Measurements from ENCODE around the gene ZBTB20. TPM values are rescaled to one million over a fixed set of nuclear protein-coding genes. Genes with fewer than 3 reads are reported as not detected.
A peak's percentile ranks its signal among the peaks of the same experiment; 100 is the strongest.
"Not testable (repeated sequence)": the region's sequence is repeated elsewhere in the genome, so short reads cannot be mapped to it uniquely, and the experiment has no call there.

Gene ZBTB20
- total RNA-seq, 1 donor from 2014 or later, result 8.7 TPM

DNA sequence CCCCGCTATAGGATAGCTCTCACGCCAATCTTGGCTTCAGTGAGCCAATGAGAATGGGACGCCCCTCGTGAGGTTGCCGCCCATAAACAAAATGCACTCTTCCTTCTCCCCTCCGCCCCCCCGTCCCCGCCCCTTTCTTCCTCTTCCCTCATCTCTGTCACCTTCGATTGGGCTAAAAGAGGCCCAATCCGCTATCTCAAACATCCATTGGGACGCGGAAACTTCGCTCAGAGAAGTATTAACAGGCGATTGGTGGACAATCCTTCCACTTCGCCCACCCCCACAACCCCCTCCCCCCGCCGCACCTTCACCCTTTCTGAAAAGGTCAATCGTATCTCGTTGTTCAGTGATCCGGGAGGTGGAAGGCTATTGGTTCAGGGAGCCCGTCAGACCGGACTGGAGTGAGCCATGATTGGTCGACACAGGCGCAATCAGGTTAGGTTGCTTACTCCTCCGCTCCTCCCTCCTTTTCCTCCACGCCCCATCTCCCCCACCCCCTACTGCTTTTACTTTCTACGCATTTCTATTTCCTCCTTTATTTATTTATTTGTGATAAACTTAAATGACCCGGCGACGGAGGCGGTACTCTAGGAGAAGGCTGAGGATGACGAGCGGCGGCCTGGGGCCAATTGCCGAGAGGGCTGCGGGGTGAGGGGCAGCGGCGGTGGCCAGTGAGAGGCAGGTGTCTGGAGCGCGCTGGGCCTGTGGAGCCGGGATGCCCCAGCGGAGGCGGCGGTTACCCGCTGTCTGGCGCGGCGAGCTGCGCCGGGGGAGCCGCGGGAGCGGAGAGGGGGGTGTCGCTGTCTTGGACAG lies 447 bp upstream of the ZBTB20 start:
- peak; percentile 100 for DNase-seq (ENCODE audit: low read depth in 2 of 2)

DNA sequence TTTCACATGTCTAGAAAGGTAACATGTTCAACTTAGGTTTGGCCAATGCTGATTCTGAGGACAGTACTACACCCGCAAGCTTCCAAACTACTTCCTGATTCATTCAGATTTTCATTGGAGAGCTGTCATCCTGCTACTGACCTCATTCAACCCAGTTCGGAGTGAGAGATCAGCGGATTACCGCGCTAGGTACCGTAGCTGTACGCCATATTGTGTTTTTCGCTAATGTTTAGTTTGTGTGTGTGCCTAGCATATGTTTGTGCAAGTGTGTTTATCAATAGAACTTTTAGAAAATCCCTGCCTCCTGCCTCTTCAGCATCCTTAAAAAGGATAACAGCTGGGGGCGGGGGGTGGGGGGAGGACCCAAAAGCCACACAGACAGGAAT lies 1.1 kb downstream of the ZBTB20 start:
- DNase-seq (ENCODE audit: low read depth in 2 of 2), result peak; percentile 70 to 78

DNA sequence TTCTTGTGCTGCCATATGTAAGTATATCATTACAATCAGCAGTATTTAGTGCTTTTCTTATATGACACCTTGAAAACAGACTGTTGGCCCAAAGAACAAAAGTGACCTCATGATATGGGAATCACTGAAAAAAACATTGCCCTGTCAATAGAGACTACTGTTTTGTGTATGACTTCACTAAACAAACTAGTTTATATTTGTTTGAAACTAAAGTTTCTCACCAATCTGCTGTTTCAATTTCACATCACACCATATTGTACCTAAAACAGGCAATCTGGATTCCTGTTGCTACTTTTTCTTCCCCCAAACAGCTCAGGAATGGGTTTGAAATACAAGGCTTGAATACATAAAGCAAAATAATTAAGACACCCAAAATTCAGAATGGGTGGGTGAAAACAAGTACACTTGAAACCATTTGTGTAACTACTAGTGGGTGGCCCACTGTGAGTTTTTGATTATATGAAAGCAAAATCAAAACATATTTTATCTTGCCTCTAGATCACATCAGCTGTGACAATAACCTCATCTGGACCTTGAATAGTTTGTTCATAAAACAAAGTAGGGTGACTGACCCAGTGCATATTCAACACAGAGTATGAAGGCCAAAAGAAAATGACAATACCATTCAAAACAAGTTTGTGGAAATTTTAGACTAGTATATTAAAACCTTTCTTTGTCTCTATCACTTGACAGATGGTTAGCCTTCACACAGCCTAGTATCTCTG lies 5.9 kb downstream of the ZBTB20 start:
- DNase-seq (ENCODE audit: low read depth in 2 of 2), result no peak

DNA sequence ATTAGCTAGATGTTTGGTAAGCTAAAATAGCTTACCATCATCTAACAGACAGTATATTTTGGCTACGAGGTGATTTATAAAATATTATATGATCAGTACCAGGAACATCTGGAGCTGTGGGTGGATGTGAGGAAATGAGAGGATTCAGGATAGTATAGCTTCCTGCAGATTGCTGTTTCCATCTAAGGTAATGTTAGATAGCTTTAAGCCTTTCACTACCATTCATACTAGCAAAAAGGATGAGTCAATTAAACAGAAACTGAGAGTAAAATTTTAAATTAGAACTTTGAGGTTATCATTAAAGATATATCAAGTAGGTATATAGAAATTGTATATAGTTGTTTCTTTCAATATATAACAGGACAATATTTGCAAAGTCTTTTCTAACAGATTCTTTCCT lies 8.0 kb downstream of the ZBTB20 start:
- no peak for DNase-seq (ENCODE audit: low read depth in 2 of 2)

DNA sequence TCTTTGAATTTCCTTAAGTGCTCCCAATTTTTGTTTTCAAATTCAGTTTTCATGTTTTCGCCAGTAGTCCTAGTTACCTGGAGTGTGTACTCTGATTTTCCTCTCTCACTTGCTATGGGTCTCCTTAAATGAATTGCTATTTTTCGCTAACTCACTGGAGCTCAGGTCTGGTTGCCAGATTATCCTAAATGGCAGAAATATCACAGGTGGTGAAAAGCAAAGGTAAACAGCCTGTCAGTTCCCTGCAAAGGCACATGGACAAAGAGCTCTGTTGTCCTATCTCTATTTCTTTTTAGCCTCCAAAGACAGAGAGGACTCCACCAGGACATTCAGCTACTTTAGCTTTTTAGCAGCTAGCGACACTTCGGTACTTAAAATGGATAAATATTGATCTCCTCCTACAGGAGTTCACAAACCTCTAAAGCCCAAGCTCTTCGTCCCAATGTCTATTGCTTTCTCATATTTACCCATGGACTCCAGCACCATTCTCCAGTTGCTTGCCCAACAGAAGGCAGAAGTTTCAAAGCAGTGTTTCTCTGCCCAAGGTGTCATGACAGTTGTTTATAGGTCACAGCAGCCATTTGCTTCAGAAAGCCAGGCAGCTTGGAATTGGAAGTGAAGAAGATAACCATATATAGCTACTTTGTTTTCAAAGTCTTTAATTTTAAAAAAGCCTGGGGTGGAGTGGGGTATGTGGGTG lies 12.3 kb downstream of the ZBTB20 start:
- no peak for DNase-seq (ENCODE audit: low read depth in 2 of 2)

DNA sequence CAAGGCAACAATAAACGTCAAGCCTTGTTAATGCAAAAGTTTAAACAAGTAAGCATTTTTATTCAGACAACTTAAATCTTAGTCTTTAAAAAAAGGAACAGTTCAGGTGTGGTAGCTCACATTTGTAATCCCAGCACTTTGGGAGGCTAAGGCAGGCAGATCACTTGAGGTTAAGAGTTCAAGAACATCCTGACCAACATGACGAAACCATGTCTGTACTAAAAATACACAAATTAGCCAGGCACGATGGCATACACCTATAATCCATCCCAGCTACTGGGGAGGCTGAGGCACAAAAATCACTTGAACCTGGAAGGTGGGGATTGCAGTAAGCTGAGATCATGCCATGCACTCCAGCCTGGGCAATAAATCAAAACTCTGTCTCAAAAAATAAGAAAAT lies 19.9 kb downstream of the ZBTB20 start:
- DNase-seq (ENCODE audit: low read depth in 2 of 2), result no peak

DNA sequence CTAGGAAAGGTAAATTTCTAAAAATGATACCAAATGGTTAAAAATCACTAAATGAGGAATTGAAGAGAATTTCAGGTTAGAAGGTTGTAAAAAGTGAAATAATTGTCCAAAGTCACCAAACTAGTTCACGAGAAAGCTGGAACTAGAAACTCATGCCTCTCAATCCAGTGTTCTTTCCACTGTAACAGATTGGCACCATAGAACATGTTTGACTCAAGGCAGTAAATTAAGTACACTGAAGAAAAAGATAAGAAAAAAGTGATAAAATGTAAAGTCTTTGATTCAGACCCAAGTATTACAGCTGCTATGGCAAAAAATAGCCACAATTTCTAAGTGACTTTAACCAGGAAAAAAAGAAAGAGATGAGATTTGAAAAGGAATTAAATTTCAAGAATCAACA lies 26.5 kb downstream of the ZBTB20 start:
- DNase-seq (ENCODE audit: low read depth in 2 of 2), result no peak

DNA sequence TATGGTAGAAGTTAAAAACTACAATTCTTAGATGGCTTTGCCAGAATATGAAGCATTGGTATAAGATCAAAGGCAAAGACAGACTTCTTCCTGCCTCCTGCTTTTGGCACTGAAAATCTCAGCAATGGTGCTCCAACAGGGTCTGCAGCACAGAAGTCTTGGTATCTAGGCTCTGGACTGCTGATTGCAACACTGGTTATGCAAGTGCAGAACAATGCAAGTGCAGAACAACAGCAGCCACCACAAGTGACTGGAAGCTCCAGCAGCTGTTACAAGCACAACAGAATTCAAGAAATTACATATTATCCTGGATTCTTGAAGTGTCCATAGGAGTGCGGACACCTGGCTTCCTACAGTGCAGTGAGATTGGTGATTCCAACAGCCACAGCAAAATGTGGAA lies 33.7 kb downstream of the ZBTB20 start:
- no peak for DNase-seq (ENCODE audit: low read depth in 2 of 2)

DNA sequence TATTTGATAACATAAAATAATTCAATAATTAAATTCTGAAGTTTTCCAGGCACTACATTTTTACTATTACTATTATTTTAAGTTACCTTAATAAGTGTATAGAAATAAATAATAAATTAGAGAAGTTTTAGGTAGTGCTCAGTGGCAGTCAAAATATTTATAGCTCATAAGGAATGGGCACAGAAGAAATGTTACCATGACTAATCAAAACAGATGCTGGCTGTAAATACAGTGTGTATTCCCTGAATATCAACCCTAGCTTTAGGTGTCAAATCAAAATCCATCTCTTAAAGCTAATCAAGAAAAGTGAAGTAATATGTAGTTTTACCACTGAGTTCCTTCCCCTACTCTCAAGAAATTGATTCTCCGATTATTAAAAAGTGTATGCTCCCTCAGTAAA lies 35.5 kb downstream of the ZBTB20 start:
- no peak for DNase-seq (ENCODE audit: low read depth in 2 of 2)

DNA sequence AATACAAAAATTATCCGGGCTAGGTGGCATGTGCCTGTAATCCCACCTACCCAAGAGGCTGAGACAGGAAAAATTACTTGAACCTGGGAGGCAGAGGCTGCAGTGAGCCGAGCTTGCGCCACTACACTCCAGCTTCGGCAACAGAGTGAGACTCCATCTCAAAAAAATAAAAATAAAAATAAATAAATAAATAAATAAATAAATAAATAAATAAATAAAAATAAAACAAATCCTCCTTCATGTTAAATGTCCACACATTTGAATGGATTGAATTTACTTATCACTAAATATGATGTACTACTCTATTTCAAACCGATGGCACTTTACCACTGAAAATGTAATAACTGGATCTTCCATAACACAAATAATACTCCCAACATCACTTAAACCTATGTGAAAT lies 36.3 kb downstream of the ZBTB20 start:
- no peak for DNase-seq (ENCODE audit: low read depth in 2 of 2)

DNA sequence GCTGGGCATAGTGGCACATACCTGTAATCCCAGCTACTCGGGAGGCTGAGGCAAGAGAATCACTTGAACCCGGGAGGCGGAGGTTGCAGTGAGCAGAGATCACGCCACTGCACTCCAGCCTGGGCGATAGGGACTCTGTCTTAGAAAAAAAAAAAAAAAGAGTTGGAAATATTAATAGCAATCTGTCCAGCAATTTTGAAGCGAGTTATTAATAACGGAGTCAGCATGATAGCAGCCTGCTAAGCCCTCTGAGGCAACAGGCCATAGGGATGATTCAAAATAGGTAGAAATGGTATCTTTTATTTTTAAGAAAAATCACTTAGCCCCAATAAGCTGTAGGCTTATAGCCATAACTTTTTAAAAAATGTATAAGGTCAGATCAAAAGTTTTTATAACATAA lies 37.0 kb downstream of the ZBTB20 start:
- not testable (repeated sequence) for DNase-seq (ENCODE audit: low read depth in 2 of 2)

DNA sequence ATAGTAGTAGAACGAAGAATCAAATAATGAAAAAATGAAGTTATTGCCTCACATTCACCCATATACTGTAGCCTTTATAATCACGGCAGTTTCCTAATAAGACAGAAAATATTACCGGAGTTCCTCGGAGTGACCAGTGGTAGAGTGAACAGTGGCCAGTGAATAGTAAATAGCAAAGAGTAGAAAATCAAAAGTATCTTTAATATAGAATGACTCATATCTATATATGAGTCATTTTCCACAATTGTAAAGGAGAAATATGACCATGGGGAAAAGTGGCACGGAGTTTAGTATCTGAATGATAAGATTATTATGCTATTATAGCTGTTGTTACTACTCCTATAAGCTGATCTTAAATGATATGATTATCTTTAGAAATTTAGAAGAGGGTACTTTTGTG lies 38.5 kb downstream of the ZBTB20 start:
- peak in 1 of 2 donors; percentile 1 for DNase-seq (ENCODE audit: low read depth in 2 of 2)

DNA sequence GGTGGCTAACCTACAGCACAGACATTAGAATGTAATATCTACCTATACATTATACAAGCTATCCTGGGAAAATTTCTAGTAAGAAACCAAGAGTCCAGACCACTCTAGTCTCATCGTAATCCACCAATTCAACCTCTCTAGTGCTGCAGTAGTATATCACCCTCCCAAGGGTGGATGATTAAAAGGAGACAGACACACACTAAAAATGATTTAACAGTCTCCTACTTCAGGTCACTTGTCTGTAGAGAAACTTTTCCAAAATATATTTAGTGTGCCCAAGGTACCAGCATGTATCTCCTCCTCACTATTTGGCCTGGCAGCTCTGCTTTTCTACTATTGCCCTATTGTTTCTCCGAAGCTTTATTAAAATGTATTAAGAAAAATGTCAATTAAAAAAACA lies 45.0 kb downstream of the ZBTB20 start:
- no peak for DNase-seq (ENCODE audit: low read depth in 2 of 2)

DNA sequence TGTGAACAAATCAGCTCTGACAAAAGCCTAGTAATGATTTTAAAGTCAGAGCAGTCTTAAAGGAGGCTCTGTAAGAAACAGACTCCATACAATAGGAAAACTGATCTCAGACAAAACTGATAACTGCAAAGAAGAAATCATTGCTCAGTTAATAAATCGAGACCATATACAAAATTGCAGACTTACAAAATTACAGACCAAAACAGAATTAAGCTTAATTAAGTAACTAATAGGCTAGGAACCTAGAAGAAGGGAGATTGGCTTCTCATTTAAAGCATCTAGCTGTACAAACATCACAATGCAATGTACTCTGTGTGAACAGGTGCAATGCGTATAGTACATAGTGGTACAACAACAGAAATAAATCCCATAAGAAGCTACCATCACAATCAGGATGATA lies 46.3 kb downstream of the ZBTB20 start:
- DNase-seq (ENCODE audit: low read depth in 2 of 2), result no peak

DNA sequence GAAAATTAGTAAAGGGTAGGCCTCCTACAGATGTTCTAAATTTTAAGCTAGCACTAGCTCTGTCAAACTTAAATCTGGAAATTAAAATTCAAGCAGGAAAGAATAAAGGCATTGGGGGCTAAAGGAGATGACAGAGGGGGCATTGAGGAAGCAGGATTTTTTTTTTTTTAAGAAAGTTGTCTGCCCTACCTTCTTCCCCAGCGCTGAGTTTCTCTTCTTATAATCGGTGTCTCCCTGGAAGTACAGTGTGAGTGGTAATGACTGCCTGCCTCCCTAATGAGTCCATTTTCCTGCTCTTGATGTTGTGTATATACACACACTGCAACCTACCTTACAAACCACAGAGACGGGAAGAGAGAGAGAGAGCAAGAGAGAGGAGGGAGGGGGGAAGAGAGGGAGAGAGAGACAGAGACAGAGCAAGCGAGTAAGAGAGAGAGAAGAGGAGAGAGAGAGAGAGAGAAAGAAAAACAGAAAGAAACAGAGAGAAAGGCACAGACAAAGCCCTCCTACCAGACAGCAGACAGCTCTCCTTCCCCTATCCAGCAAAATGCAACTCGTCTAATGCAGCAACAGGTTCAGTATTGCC lies 47.0 kb downstream of the ZBTB20 start:
- peak; percentile 25 to 31 for DNase-seq (ENCODE audit: low read depth in 2 of 2)

DNA sequence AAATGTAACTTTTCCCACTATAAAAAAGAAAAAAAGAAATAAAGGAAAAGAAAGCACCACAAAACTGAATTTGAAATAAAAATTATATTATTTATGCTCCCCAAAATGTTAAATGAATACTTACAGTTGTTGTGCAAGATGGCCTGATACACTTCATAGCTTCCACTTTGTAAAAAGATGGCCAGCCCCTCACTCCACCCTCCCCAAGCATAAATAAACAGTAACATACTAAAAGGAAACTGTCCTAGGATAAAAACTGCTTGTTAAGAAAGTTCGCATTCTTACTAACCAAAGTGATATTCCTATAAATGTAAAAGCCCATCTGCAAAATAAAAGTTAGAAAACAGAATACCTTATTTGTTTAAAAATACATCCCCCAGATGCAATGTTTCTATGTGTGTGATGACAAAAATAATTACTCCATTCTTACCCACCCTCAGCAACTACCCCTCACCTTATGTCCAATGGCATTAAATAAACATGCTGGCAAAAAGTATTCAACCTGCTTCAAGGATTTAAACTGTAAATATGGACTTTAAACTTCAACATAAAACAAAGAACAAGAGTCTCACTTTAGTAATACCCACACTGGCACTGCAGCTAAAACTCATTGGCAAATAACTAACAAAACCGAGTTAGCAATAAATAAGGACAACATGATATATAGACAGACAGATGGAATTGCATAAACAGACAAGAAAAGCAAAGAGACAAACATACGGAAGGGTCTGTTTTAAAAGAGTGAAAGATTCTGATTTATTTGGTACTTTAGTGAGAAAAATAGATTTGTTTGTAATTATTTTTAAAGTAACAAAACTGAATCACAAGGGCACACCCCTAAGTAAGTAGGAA lies 47.7 kb downstream of the ZBTB20 start:
- no peak for DNase-seq (ENCODE audit: low read depth in 2 of 2)

DNA sequence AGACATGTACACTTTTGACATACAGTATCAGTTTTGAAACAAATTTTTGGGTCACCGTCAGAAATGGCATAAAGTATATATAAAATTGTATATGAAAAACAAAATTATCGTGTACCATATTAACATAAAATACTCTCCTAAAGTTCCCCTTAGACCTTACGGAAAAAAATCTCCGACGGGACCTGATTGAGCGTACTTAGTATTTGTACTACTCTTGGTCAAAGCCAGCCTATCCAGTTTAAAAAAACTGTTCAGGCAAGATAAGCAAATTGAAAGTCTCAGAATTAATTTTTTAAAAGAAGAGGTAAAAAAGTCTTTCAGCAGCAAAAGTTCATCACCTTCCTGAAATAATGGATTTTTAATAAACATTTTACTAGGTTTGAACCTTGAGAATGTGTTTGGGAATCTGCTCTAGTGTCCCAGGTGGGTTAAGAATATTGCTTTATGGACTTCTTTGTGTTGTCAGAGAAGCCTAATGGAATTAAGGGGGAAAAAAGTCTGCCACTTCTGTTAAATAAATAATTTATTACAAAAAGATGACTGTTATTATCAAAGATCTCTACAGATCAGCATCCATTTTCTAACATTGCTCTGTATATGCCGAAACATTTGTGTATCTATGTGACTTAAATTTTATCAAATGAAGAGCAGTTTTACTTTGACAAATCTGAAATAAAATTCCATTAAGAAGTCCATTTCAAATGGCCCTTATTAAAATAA lies 48.6 kb downstream of the ZBTB20 start:
- no peak for DNase-seq (ENCODE audit: low read depth in 2 of 2)

DNA sequence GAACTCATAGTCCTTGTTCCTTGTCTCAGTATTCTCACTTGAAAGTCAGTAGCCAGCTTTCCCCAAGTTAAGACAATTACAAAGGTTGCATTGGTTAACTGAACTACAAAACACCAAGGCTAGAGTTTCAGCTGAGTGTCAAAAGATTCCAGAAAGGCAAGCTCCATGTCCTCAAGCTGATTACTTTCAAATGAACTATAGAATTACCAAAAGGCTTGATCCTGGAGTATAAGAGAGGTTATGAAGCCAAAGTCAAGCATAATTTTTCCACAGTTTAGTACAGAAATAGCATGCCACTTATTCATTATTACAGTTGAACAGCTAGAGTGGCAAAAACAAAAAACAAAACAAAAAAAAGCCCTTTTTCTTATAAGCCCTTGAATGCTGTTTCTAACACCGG lies 51.9 kb downstream of the ZBTB20 start:
- DNase-seq (ENCODE audit: low read depth in 2 of 2), result no peak

DNA sequence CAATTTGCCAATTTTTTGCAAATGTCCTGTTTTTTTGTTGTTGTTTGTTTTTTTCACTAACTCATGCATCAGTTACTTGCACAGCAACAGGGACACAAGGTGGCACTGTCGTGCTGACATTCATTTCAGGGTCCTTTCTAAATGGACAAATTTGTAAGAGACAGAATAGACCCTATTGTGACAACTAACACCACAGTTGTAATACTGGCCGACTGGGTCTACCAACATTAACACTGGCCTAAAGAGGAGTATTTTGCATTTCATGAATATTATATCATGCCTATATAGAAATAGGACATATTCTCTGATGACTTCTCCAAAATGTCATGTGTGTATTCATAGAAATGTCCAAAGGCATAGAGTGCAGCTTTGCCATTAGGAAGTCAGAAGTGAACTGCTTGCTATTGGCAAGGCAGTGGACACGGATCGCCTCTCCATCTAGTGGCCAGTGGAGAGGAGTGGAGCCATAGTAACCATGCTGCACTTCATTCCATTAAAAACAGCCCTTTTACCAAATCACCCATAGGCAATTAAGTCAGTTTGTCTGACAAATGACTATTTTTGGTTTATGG lies 54.8 kb downstream of the ZBTB20 start:
- peak; percentile 65 to 69 for DNase-seq (ENCODE audit: low read depth in 2 of 2)

DNA sequence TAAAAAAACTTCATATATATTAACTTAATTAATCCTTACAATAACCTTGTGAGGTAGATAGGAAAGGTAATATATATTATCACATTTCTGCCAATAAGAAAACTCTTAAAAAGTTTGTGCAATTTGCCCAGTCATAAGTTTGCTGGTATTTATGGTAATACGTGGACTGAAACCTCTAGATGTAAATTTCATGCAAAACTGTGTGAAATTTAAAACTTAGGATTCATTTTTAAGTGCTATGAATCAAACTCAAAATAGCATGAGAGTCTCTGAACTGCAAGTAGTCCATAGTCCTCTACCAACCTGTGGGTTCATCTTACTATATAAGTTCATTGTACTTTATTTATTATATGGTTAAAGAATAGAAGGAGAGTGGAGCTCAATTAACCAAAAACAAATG lies 56.4 kb downstream of the ZBTB20 start:
- DNase-seq (ENCODE audit: low read depth in 2 of 2), result no peak

Measured in dermis microvascular lymphatic vessel endothelial cell (primary cell).